HL-60 (cell line): ENCODE data around the gene ZCWPW2.

ENCODE experiments used
- GABPA ChIP-seq: IDR thresholded peaks from 2 replicates; pipeline ENCODE4 v1.6.1; 2012; ENCODE audit warnings: low read depth
- TF ChIP-seq, protein P1 (sequence below): IDR thresholded peaks from 2 replicates; pipeline ENCODE4 v1.6.1; 2012; ENCODE audit warnings: low read depth; ENCODE audit not compliant: insufficient replicate concordance
- TF ChIP-seq, protein P2 (sequence below): IDR thresholded peaks from one replicate; pipeline ENCODE4 v1.5.1; 2011; ENCODE audit warnings: low read length, control low read depth, inconsistent platforms; ENCODE audit not compliant: insufficient read depth

DNA sequence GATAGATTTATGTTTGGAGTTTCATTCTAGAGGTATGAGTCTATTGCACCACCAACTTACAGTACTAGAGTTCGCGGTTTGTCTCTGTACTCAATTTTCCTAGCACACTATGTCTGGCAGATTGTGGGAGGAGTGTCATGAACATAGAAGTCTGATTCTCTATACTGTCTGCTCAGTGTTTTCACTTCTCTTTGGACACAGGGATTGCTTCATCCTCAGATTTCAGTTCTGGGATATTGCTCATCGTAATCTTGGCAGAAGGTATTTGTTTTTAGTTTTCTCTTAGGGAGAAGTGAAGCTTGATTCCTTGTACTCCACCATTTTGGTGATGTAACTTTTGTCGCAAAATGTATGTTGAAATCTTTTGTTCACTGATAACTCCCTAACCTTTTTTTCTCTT, 27.9 kb downstream of the ZCWPW2 start:
- TF ChIP-seq, protein P1, sequence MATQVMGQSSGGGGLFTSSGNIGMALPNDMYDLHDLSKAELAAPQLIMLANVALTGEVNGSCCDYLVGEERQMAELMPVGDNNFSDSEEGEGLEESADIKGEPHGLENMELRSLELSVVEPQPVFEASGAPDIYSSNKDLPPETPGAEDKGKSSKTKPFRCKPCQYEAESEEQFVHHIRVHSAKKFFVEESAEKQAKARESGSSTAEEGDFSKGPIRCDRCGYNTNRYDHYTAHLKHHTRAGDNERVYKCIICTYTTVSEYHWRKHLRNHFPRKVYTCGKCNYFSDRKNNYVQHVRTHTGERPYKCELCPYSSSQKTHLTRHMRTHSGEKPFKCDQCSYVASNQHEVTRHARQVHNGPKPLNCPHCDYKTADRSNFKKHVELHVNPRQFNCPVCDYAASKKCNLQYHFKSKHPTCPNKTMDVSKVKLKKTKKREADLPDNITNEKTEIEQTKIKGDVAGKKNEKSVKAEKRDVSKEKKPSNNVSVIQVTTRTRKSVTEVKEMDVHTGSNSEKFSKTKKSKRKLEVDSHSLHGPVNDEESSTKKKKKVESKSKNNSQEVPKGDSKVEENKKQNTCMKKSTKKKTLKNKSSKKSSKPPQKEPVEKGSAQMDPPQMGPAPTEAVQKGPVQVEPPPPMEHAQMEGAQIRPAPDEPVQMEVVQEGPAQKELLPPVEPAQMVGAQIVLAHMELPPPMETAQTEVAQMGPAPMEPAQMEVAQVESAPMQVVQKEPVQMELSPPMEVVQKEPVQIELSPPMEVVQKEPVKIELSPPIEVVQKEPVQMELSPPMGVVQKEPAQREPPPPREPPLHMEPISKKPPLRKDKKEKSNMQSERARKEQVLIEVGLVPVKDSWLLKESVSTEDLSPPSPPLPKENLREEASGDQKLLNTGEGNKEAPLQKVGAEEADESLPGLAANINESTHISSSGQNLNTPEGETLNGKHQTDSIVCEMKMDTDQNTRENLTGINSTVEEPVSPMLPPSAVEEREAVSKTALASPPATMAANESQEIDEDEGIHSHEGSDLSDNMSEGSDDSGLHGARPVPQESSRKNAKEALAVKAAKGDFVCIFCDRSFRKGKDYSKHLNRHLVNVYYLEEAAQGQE: no peak
- TF ChIP-seq, protein P2, sequence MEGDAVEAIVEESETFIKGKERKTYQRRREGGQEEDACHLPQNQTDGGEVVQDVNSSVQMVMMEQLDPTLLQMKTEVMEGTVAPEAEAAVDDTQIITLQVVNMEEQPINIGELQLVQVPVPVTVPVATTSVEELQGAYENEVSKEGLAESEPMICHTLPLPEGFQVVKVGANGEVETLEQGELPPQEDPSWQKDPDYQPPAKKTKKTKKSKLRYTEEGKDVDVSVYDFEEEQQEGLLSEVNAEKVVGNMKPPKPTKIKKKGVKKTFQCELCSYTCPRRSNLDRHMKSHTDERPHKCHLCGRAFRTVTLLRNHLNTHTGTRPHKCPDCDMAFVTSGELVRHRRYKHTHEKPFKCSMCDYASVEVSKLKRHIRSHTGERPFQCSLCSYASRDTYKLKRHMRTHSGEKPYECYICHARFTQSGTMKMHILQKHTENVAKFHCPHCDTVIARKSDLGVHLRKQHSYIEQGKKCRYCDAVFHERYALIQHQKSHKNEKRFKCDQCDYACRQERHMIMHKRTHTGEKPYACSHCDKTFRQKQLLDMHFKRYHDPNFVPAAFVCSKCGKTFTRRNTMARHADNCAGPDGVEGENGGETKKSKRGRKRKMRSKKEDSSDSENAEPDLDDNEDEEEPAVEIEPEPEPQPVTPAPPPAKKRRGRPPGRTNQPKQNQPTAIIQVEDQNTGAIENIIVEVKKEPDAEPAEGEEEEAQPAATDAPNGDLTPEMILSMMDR: no peak
- no peak for TF ChIP-seq GABPA
